Measurements from ENCODE around the gene CDKAL1. TPM values are rescaled to one million over a fixed set of nuclear protein-coding genes. Genes with fewer than 3 reads are reported as not detected.

The CDKAL1 gene
- total RNA-seq, 4 donors from 2014 or later, result 24.7 to 32.8 (median 29.8) TPM

DNA sequence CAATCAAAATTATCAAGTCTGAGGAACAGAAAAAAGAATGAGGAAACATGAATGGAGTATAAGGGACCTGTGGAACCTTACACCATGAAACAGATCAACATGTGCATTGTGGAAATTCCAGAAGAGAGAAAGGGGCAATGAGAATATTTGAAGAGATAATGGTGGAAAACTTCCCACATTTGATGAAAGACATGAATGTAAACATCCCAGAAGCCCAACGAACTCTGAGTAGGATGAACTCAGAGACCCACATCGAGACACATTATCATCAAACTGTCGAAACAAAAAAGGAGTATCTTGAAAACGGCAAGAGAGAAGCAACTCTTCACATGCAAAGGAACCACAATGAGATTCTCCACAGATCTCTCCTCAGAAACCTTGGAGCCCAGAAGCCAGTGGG is 371.1 kb downstream of the CDKAL1 start:
- Histone ChIP-seq H3K4me1 (no peaks in the 10 kb centered on the region), H3K4me3 (replicated peaks in 1 of 3) (no peak overlapping the region), H3K9me3 (no peaks in the 10 kb centered on the region), H3K36me3 (no peaks in the 10 kb centered on the region), H3K27me3 (no peaks in the 10 kb centered on the region), H3K27ac (no peak overlapping the region)
- no peak for DNase-seq
- intact Hi-C loops (cut with DNase I), result no loop called here
- TF ChIP-seq POLR2A (IDR thresholded peaks at IDR 0.05), result no peak
- TF ChIP-seq, protein P1, sequence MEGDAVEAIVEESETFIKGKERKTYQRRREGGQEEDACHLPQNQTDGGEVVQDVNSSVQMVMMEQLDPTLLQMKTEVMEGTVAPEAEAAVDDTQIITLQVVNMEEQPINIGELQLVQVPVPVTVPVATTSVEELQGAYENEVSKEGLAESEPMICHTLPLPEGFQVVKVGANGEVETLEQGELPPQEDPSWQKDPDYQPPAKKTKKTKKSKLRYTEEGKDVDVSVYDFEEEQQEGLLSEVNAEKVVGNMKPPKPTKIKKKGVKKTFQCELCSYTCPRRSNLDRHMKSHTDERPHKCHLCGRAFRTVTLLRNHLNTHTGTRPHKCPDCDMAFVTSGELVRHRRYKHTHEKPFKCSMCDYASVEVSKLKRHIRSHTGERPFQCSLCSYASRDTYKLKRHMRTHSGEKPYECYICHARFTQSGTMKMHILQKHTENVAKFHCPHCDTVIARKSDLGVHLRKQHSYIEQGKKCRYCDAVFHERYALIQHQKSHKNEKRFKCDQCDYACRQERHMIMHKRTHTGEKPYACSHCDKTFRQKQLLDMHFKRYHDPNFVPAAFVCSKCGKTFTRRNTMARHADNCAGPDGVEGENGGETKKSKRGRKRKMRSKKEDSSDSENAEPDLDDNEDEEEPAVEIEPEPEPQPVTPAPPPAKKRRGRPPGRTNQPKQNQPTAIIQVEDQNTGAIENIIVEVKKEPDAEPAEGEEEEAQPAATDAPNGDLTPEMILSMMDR (IDR thresholded peaks at IDR 0.05), result no peak
- WGBS, 2 donors, result 74 to 78% methylated on average over 4 of the region's 4 CpGs

DNA sequence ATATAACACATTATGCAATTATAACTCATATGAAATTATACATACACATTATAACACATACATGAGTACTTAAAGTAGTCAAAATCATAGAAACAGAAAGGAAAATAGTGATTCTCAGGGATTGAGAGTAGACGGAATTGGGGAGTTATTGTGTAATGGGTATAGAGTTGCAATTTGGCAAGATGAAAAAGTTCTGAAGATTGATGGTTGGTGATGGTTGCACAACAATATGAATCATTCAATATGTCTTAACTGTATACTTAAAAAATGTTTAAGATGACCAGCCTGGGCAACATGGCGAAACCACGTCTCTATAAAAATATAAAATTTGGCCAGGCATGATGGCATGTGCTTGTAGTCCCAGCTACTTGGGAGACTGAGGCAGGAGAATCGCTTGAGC is 372.7 kb downstream of the CDKAL1 start:
- Histone ChIP-seq H3K27me3 (no peaks in the 10 kb centered on the region), H3K27ac (no peak overlapping the region), H3K9me3 (no peaks in the 10 kb centered on the region), H3K4me3 (replicated peaks in 1 of 3) (no peak overlapping the region), H3K36me3 (no peaks in the 10 kb centered on the region), H3K4me1 (no peaks in the 10 kb centered on the region)
- WGBS, 2 donors, result 95 to 96% methylated on average over 4 of the region's 4 CpGs
- intact Hi-C loops (cut with DNase I), result no loop called here
- no peak for DNase-seq
- TF ChIP-seq POLR2A (IDR thresholded peaks at IDR 0.05), result no peak
- TF ChIP-seq, protein P1 (IDR thresholded peaks at IDR 0.05), result no peak

DNA sequence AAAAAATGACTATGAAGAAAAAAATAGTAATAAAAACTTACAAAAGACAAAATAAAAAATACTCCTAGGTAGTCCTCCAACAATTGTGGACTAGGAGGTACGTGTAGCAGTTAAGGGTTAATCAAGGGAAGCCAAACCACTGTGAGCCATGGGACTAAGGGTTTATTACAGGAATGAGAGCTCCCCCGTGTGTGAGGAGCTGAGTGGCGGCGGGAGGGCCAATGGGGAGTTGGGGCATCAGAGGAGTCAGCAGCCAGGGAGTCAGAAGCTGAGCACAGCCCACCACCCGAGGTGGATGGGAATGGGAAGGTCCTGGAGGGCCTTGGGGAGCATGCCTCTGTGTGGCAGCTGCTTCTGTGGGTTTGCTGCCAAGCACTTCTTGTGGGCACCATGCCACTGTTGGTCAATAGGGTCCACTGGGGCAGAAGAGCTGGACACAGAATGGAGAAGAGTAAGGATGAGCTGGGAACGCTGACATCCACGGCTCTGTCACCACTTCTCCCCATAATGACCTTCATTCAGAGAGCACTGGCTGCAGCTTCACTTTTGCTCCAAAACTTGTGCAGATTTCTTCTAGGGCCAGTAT is 373.3 kb downstream of the CDKAL1 start:
- no peaks in the 10 kb centered on the region for H3K27me3 ChIP-seq
- WGBS, 2 donors, result 82% methylated on average over 7 of the region's 7 CpGs
- intact Hi-C loops (cut with DNase I), result no loop called here
- H3K36me3 ChIP-seq, result no peaks in the 10 kb centered on the region
- no peaks in the 10 kb centered on the region for H3K4me1 ChIP-seq
- no peaks in the 10 kb centered on the region for H3K9me3 ChIP-seq
- no peak for DNase-seq
- H3K27ac ChIP-seq, result no peak overlapping the region
- no peak overlapping the region for H3K4me3 ChIP-seq (replicated peaks in 1 of 3)
- TF ChIP-seq, protein P1 (IDR thresholded peaks at IDR 0.05), result no peak
- no peak for TF ChIP-seq POLR2A (IDR thresholded peaks at IDR 0.05)

DNA sequence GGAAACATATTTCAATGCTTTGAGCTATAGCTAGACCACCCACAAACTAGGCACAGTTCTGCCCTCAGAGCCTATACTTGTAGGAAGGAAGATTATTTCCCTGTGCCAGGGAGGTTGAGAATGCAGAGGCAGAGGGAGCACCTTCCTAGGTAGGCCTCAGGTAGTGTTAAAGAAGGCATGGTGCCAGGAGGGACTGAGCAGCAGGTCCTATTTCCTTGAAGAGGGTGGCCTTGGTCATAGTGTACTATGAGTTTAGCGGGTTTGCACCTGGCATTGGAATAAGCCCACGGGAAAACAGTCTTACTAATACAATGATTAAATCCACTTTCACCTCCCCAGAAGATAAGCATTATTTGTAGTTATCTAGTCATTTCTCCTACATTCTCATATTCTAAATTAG is 375.4 kb downstream of the CDKAL1 start:
- no peaks in the 10 kb centered on the region for H3K9me3 ChIP-seq
- WGBS, 2 donors, result 91 to 100% methylated on average over 2 of the region's 2 CpGs
- H3K36me3 ChIP-seq, result no peaks in the 10 kb centered on the region
- intact Hi-C loops (cut with DNase I), result no loop called here
- H3K27ac ChIP-seq, result no peak overlapping the region
- H3K4me3 ChIP-seq (replicated peaks in 1 of 3), result no peak overlapping the region
- TF ChIP-seq, protein P1 (IDR thresholded peaks at IDR 0.05), result no peak
- no peak for TF ChIP-seq POLR2A (IDR thresholded peaks at IDR 0.05)
- H3K27me3 ChIP-seq, result no peaks in the 10 kb centered on the region
- H3K4me1 ChIP-seq, result no peaks in the 10 kb centered on the region
- no peak for DNase-seq

DNA sequence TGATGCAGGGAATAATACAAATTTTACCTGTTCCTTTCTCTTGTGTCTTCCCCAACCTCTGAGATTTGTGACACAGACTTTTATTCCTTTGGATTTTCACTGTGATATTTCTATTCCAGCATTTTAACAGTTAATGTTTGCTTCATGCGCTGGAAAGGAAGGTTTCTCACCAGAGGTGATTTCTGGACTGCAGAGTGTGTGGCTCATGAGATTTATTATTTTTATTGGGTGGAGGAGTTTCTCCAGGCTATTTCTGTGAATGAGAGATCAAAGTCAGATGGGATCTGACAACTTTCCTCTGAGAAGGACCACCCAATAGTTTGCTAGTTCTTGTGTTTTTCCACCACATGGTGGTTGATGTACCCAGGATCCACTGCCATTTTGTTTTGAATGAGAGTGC is 377.5 kb downstream of the CDKAL1 start:
- DNase-seq, result no peak
- Histone ChIP-seq H3K9me3 (no peaks in the 10 kb centered on the region), H3K27ac (no peak overlapping the region), H3K27me3 (no peaks in the 10 kb centered on the region), H3K4me3 (replicated peaks in 1 of 3) (no peak overlapping the region), H3K36me3 (no peaks in the 10 kb centered on the region), H3K4me1 (no peaks in the 10 kb centered on the region)
- TF ChIP-seq, protein P1 (IDR thresholded peaks at IDR 0.05), result no peak
- no peak for TF ChIP-seq POLR2A (IDR thresholded peaks at IDR 0.05)
- intact Hi-C loops (cut with DNase I), result no loop called here
- WGBS, 2 donors, result 46 to 52% methylated on average over 1 of the region's 1 CpG
